Neutrophil (primary cell): Measurements from ENCODE around the gene IL1RL2.

ENCODE experiments used
- H3K27ac ChIP-seq: fragments of 200-600 bp; sonication (generic); 2 replicates; pipeline ENCODE4 v1.5.1; 2016; ENCODE audit warnings: mild to moderate bottlenecking, moderate library complexity
- H3K27me3 ChIP-seq: fragments of 200-600 bp; sonication (generic); 2 replicates; pipeline ENCODE4 v1.6.0; 2016; ENCODE audit warnings: mild to moderate bottlenecking
- H3K36me3 ChIP-seq: fragments of 200-600 bp; sonication (generic); 2 replicates; pipeline ENCODE4 v1.5.1; 2017
- H3K4me1 ChIP-seq, 2 experiments: fragments of 200-600 bp in 1 of 2; sonication (generic) in 1 of 2; 1 replicate in 1 of 2; 2 replicates in 1 of 2; pipeline versions ENCODE4 v1.5.1 to v1.6.1; 2013 to 2016; ENCODE audit warnings: low read depth in 1 of 2, low read length in 1 of 2, mild to moderate bottlenecking in 1 of 2, moderate library complexity in 1 of 2; ENCODE audit not compliant: control insufficient read depth in 1 of 2, insufficient read depth in 1 of 2
- H3K4me3 ChIP-seq, 2 experiments: fragments of 200-600 bp in 1 of 2; sonication (generic) in 1 of 2; 1 replicate in 1 of 2; 2 replicates in 1 of 2; pipeline ENCODE4 v1.5.1; 2013 to 2016; ENCODE audit warnings: low read depth in 1 of 2, low read length in 1 of 2, mild to moderate bottlenecking in 1 of 2, moderate library complexity in 1 of 2
- H3K9me3 ChIP-seq: fragments of 200-600 bp; sonication (generic); 2 replicates; pipeline ENCODE4 v1.5.1; 2016
- TF ChIP-seq, protein P1 (sequence below): fragments of 200-600 bp; sonication (generic); IDR thresholded peaks from 2 replicates; pipeline ENCODE4 v1.5.1; 2016; ENCODE audit warnings: antibody characterized with exemption

The IL1RL2 gene

DNA sequence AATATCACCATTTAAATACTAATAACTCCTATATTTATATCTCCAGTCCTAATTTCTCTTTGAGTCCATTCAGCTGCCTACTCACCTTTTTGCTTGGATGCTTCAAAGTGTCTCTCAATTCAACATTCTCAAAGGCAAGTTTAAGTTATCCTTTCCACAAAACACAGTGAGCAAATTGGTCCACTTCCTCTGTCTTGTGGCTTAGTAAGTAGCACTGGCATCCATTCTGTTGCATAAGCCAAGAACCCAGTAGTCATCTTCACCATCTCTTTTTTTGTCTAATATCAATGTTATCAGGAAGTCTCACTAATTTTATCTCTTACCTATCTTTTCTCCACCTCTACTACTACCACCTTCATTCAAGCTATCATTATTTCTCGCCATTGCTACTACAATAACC, 97.2 kb downstream of the IL1RL2 start:
- Histone ChIP-seq H3K4me3 (no peak overlapping the region), H3K36me3 (no peaks in the 10 kb centered on the region), H3K9me3 (no peaks in the 10 kb centered on the region), H3K27ac (no peak overlapping the region), H3K4me1 (peaks cover 0 to 14% of the 10 kb centered on the region in 2 experiments), H3K27me3 (no peaks in the 10 kb centered on the region)
- TF ChIP-seq, protein P1, sequence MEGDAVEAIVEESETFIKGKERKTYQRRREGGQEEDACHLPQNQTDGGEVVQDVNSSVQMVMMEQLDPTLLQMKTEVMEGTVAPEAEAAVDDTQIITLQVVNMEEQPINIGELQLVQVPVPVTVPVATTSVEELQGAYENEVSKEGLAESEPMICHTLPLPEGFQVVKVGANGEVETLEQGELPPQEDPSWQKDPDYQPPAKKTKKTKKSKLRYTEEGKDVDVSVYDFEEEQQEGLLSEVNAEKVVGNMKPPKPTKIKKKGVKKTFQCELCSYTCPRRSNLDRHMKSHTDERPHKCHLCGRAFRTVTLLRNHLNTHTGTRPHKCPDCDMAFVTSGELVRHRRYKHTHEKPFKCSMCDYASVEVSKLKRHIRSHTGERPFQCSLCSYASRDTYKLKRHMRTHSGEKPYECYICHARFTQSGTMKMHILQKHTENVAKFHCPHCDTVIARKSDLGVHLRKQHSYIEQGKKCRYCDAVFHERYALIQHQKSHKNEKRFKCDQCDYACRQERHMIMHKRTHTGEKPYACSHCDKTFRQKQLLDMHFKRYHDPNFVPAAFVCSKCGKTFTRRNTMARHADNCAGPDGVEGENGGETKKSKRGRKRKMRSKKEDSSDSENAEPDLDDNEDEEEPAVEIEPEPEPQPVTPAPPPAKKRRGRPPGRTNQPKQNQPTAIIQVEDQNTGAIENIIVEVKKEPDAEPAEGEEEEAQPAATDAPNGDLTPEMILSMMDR = no peak

DNA sequence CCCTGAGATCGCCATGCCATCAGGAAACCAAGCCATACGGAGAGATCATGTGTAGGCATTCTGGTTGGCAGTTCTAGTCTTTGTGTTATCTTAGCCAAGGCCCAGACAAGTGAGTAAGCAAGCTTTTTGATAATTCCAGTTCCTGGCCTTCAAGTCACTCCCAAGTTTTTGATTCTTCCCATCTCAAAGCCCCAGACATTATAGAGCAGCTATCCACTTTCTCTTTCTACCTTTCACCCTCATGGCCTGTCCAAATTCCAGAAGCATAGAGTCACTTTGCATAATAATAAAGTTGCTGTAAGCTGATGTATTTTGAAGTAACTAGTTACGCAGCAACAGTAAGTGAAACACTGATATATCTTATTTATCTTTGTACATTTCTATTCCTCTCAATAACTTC, 97.8 kb downstream of the IL1RL2 start:
- no peak overlapping the region for H3K27ac ChIP-seq
- H3K9me3 ChIP-seq = no peaks in the 10 kb centered on the region
- peaks cover 0 to 11% of the 10 kb centered on the region in 2 experiments for H3K4me1 ChIP-seq
- TF ChIP-seq, protein P1 = no peak
- no peaks in the 10 kb centered on the region for H3K36me3 ChIP-seq
- no peaks in the 10 kb centered on the region for H3K27me3 ChIP-seq
- no peak overlapping the region for H3K4me3 ChIP-seq

DNA sequence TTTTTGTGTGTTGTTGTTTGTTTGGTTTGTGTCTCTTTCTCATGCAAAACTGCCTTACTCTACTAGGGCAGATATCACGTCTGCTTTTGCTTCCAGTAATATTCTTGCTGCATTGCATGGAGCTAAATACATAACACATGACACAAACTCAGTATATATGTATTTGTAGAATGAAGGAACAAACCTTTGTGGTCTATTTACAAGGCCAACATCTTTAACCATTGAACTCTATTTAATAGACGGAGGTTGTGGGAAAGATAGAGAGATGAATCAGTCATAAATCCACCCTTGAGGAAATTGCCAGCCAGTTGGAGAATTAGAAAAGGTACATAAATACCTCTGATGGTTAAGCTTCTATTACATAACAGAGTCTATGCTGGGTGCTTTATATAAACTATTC, 98.5 kb downstream of the IL1RL2 start:
- Histone ChIP-seq H3K4me3 (no peak overlapping the region), H3K36me3 (no peaks in the 10 kb centered on the region), H3K9me3 (no peaks in the 10 kb centered on the region), H3K27ac (no peak overlapping the region), H3K4me1 (peaks cover 0 to 11% of the 10 kb centered on the region in 2 experiments), H3K27me3 (no peaks in the 10 kb centered on the region)
- TF ChIP-seq, protein P1 = no peak

DNA sequence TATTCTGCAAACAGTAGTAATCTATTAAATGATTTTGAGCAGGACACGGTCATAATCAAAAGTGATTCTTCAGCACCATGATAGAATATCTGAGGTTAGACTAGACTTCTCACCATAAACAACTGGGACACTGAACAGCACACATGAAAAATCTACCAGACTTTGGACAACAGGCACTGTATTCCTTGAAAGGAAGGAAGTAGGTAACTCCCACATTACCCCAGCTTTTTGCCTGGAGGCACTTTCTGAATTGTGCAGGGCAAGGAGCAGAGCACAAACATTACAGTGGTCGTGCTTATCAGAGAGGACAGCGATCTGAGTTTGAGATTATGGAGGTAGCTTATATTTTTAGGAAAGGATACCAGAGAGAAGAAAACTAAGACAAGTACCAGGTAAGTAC, 99.2 kb downstream of the IL1RL2 start:
- peaks cover 5 to 15% of the 10 kb centered on the region in 2 experiments for H3K4me1 ChIP-seq
- no peaks in the 10 kb centered on the region for H3K27me3 ChIP-seq
- H3K9me3 ChIP-seq = no peaks in the 10 kb centered on the region
- no peaks in the 10 kb centered on the region for H3K36me3 ChIP-seq
- TF ChIP-seq, protein P1 = no peak
- H3K4me3 ChIP-seq = no peak overlapping the region
- H3K27ac ChIP-seq = no peak overlapping the region

DNA sequence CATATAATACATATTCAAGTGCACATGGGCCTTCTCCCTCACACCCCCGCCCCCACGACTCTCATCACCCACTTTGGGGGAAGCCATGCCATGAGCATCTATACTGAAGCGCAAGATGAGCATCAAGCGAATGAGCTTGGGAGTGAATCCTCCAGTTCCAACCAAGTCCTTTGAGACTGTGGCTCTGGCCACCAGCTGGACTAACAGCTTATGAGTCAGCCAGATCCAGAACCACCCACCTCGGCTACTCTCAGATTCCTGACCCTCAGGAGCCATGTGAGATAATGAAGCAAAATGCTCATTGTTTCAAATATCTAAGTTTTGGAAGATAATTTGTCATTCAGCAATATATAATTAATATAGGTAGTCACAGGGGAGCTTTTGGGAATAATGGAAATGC, 102.3 kb downstream of the IL1RL2 start:
- peaks cover 33 to 36% of the 10 kb centered on the region in 2 experiments for H3K4me1 ChIP-seq
- no peaks in the 10 kb centered on the region for H3K27me3 ChIP-seq
- no peak overlapping the region for H3K27ac ChIP-seq
- H3K9me3 ChIP-seq = no peaks in the 10 kb centered on the region
- TF ChIP-seq, protein P1 = no peak
- no peaks in the 10 kb centered on the region for H3K36me3 ChIP-seq
- no peak overlapping the region for H3K4me3 ChIP-seq
